ENCODE results near the gene DHX9. TPM values are rescaled to one million over a fixed set of nuclear protein-coding genes. Genes with fewer than 3 reads are reported as not detected.

The DHX9 gene
- total RNA-seq, 1 experiment from 2014 or later, result 384 TPM

GRCh38 chr1:182817802-182818201, 21.3 kb upstream of the DHX9 start:
- BruUV-seq (replicated peaks), result no TSS peak
- Histone ChIP-seq H3K4me3 (ENCODE audit: low read depth, low read length, poor library complexity, severe bottlenecking) (no peak overlapping the region), H3K27ac (ENCODE audit: low read depth, low read length, poor library complexity, severe bottlenecking) (no peak overlapping the region), H3K36me3 (ENCODE audit: insufficient read depth, low read length, poor library complexity, severe bottlenecking) (no peaks in the 10 kb centered on the region), H3K27me3 (replicated peaks; ENCODE audit: insufficient read depth, low read depth, low read length, poor library complexity) (no peaks in the 10 kb centered on the region), H3K4me1 (ENCODE audit: insufficient read depth, low read length, poor library complexity, severe bottlenecking) (no peaks in the 10 kb centered on the region), H3K9me3 (ENCODE audit: low read depth, low read length, poor library complexity, severe bottlenecking) (no peaks in the 10 kb centered on the region)
- ChIA-PET POLR2A (ENCODE audit: low non-redundant PET) (no interaction called here), CTCF (interaction anchor here (0.6 kb wide), 1 partner anchor 222 kb away, joined by 4 read pairs; no protein-coding TSS in a partner anchor)
- intact Hi-C loops (cut with micrococcal nuclease; ENCODE audit: unreplicated experiment), result no loop called here
- TF ChIP-seq CTCF (conservative IDR thresholded peaks at IDR 0.05; ENCODE audit: low read depth, low read length) (no peak), EZH2 (IDR thresholded peaks at IDR 0.05; ENCODE audit: borderline replicate concordance, low read depth, low read length, poor library complexity, severe bottlenecking) (no peak)
- DNase-seq (ENCODE audit: low spot score), result no peak

DNA sequence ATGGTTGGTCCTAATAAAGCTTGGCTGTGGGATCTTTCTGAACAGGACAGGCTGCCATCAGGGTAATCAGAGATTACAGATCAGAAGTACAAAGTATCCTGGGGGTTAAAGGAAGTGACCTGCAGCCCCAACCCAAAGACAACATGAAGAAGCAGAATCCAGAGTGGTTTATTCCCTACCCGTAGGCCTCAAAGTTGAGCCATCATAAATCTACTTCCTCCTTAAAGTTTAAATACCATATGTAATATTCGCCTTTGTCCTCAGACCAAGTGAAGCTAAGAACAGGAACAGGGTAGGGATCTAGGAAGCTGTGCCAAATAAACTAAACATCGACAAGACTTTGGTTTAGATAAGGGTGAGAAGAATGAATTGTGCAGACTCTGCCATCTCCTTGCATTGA, 15.9 kb upstream of the DHX9 start:
- ChIA-PET POLR2A (ENCODE audit: low non-redundant PET) (no interaction called here), CTCF (no interaction called here)
- Histone ChIP-seq H3K4me3 (ENCODE audit: low read depth, low read length, poor library complexity, severe bottlenecking) (no peak overlapping the region), H3K9me3 (ENCODE audit: low read depth, low read length, poor library complexity, severe bottlenecking) (no peaks in the 10 kb centered on the region), H3K36me3 (ENCODE audit: insufficient read depth, low read length, poor library complexity, severe bottlenecking) (no peaks in the 10 kb centered on the region), H3K27ac (ENCODE audit: low read depth, low read length, poor library complexity, severe bottlenecking) (no peak overlapping the region), H3K4me1 (ENCODE audit: insufficient read depth, low read length, poor library complexity, severe bottlenecking) (no peaks in the 10 kb centered on the region), H3K27me3 (replicated peaks; ENCODE audit: insufficient read depth, low read depth, low read length, poor library complexity) (no peaks in the 10 kb centered on the region)
- intact Hi-C loops (cut with micrococcal nuclease; ENCODE audit: unreplicated experiment), result no loop called here
- no TSS peak for BruUV-seq (replicated peaks)
- no peak for DNase-seq (ENCODE audit: low spot score)
- TF ChIP-seq EZH2 (IDR thresholded peaks at IDR 0.05; ENCODE audit: borderline replicate concordance, low read depth, low read length, poor library complexity, severe bottlenecking) (no peak), CTCF (conservative IDR thresholded peaks at IDR 0.05; ENCODE audit: low read depth, low read length) (no peak)

DNA sequence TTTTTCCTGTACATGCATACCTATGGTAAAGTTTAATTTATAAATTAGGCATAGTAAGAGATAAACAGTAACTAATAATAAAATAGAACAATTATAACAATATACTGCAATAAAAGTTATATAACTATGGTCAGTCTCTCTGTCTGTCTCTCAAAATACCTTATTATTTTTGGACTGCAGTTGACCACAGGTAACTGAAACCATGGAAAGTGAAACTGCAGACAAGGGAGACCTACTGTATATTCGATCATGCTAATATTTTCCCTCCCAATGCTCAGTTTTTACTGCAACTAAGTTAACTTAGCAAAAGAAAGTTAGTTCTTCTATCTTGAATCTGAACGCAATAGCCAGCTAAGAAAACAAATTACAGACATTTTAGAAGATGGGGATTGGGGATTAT, 12.3 kb upstream of the DHX9 start:
- ChIA-PET POLR2A (ENCODE audit: low non-redundant PET) (no interaction called here), CTCF (no interaction called here)
- DNase-seq (ENCODE audit: low spot score), result no peak
- no peaks in the 10 kb centered on the region for H3K36me3 ChIP-seq (ENCODE audit: insufficient read depth, low read length, poor library complexity, severe bottlenecking)
- H3K4me1 ChIP-seq (ENCODE audit: insufficient read depth, low read length, poor library complexity, severe bottlenecking), result peaks cover 19% of the 10 kb centered on the region
- H3K27me3 ChIP-seq (replicated peaks; ENCODE audit: insufficient read depth, low read depth, low read length, poor library complexity), result no peaks in the 10 kb centered on the region
- H3K4me3 ChIP-seq (ENCODE audit: low read depth, low read length, poor library complexity, severe bottlenecking), result no peak overlapping the region
- H3K9me3 ChIP-seq (ENCODE audit: low read depth, low read length, poor library complexity, severe bottlenecking), result no peaks in the 10 kb centered on the region
- no TSS peak for BruUV-seq (replicated peaks)
- intact Hi-C loops (cut with micrococcal nuclease; ENCODE audit: unreplicated experiment), result no loop called here
- H3K27ac ChIP-seq (ENCODE audit: low read depth, low read length, poor library complexity, severe bottlenecking), result no peak overlapping the region
- TF ChIP-seq EZH2 (IDR thresholded peaks at IDR 0.05; ENCODE audit: borderline replicate concordance, low read depth, low read length, poor library complexity, severe bottlenecking) (no peak), CTCF (conservative IDR thresholded peaks at IDR 0.05; ENCODE audit: low read depth, low read length) (no peak)
